Measurements from ENCODE around the gene TRNP1. TPM values are rescaled to one million over a fixed set of nuclear protein-coding genes. Genes with fewer than 3 reads are reported as not detected.

The TRNP1 gene
- total and polyA plus RNA-seq, 2 of the 4 experiments (the other 2 are of a cell fraction): 63.3 to 91.6 TPM

- no peak for TF ChIP-seq RCOR1 (IDR thresholded peaks at IDR 0.05; ENCODE audit: insufficient replicate concordance, low read length)
- no peak for TF ChIP-seq RFX5 (IDR thresholded peaks at IDR 0.05; ENCODE audit: low read depth, low read length)
- no peak for TF ChIP-seq RAD21 (IDR thresholded peaks at IDR 0.05; ENCODE audit: low read length)
Observed at GRCh38 chr1:26959722-26960624, 33.5 kb upstream of the TRNP1 start, which contains the start of gene KDF1 (continued).

GRCh38 chr1:26960625-26960966, 32.9 kb upstream of the TRNP1 start:
- in situ Hi-C loops (cut with MboI; ENCODE audit: low sequenced_read_pairs) (loop anchor here (5.0 kb wide), 1 partner anchor 137 kb away; no protein-coding TSS in a partner anchor), intact Hi-C loops (cut with micrococcal nuclease) (no loop called here), dilution Hi-C loops (cut with HindIII; ENCODE audit: low sequenced_read_pairs, unreplicated experiment) (no loop called here)
- Histone ChIP-seq H3K36me3 (ENCODE audit: control insufficient read depth, insufficient read depth, low read length) (no peaks in the 10 kb centered on the region), H3K27me3 (ENCODE audit: control insufficient read depth, insufficient read depth, low read length) (peaks cover 11% of the 10 kb centered on the region), H2BK15ac (ENCODE audit: low read depth, low read length) (peak overlapping the region; percentile 69; the same call in 1 of the 3 replicates), H3K4me1 (ENCODE audit: control insufficient read depth, insufficient read depth, low read length) (peaks cover 21% of the 10 kb centered on the region), H2AK5ac (ENCODE audit: low read depth, low read length) (peak overlapping the region; percentile 97), H2AK9ac (replicated peaks; ENCODE audit: low read depth, low read length, poor library complexity) (peak overlapping the region; percentile 73), H3K9me1 (ENCODE audit: insufficient read depth, low read length) (peaks cover 10% of the 10 kb centered on the region), H3K79me1 (ENCODE audit: low read depth in 1 of 2, low read length in 2 of 2) (no peaks in the 10 kb centered on the region), H3K56ac (ENCODE audit: extremely low read depth, insufficient read depth, low read length) (no peak overlapping the region), H4K20me1 (ENCODE audit: insufficient read depth, low read length) (peaks cover 3% of the 10 kb centered on the region; the same call in 1 of the 2 replicates), H4K8ac (ENCODE audit: low read depth in 2 of 2, low read length in 2 of 2) (peak overlapping the region in 1 of 2 experiments; percentile 22; a peak in 1 of 4 replicates), H3K4me2 (ENCODE audit: low read depth, low read length) (no peak overlapping the region), H3K4me3 (ENCODE audit: insufficient read depth, low read depth, low read length) (no peak overlapping the region), H4K91ac (ENCODE audit: insufficient read depth, low read depth, low read length) (peak overlapping the region; percentile 5; the same call in 1 of the 2 replicates), H2AFZ (replicated peaks; ENCODE audit: low read length, poor library complexity) (peak overlapping the region; percentile 89), H4K5ac (ENCODE audit: low read depth, low read length) (no peak overlapping the region; the same call in 1 of the 2 replicates), H2BK20ac (ENCODE audit: low read depth, low read length) (peak overlapping the region; percentile 75), H3K14ac (replicated peaks; ENCODE audit: low read depth, low read length) (peak overlapping the region; percentile 17), H2BK120ac (ENCODE audit: low read depth, low read length) (peak overlapping the region; percentile 78), H3K4ac (ENCODE audit: low read depth, low read length) (peak overlapping the region; percentile 84), H3K27ac (ENCODE audit: insufficient read depth, low read length) (no peak overlapping the region), H2BK5ac (ENCODE audit: low read depth, low read length, poor library complexity, severe bottlenecking) (no peak overlapping the region), H3K23ac (ENCODE audit: low read depth, low read length) (peak overlapping the region; percentile 44; the same call in 1 of the 2 replicates), H3K9ac (ENCODE audit: low read depth, low read length) (no peak overlapping the region), H3K18ac (ENCODE audit: low read depth, low read length) (no peak overlapping the region), H3K9me3 (ENCODE audit: control insufficient read depth, insufficient read depth, low read length) (peaks cover 7% of the 10 kb centered on the region)
- 42% methylated on average over 2 of the region's 3 CpGs; no CpG with 5 or more reads in 1 of the 2 experiments for WGBS, 2 experiments (ENCODE audit: extremely low coverage in 2 of 2, insufficient read length in 1 of 2)
- POLR2A ChIA-PET (ENCODE audit: unreplicated experiment): no interaction called here
- CTCF ChIA-PET: interaction anchor here (0.6 kb wide), 1 partner anchor 29 kb away, joined by 3 read pairs; no protein-coding TSS in a partner anchor
- no TSS peak for BruUV-seq (replicated peaks)
- ATAC-seq (ENCODE audit: low read depth) (no peak), DNase-seq (no peak)
- TF ChIP-seq NFE2L2 (IDR thresholded peaks at IDR 0.05; ENCODE audit: low read depth, low read length): no peak
- TF ChIP-seq CTCF (conservative IDR thresholded peaks at IDR 0.05; ENCODE audit: low read depth, low read length): no peak
- no peak for TF ChIP-seq MAZ (IDR thresholded peaks at IDR 0.05; ENCODE audit: borderline replicate concordance, low read depth, low read length)
- no peak for TF ChIP-seq POLR2A (IDR thresholded peaks at IDR 0.05; ENCODE audit: low read depth, low read length)
- TF ChIP-seq FOS (IDR thresholded peaks at IDR 0.05; ENCODE audit: low read depth, low read length): no peak
- no peak for TF ChIP-seq RAD21 (IDR thresholded peaks at IDR 0.05; ENCODE audit: low read length)
- TF ChIP-seq RFX5 (IDR thresholded peaks at IDR 0.05; ENCODE audit: low read depth, low read length): no peak
